HG03039 (cell line): ENCODE data around the gene RNF157.
"Not testable (repeated sequence)": the region's sequence is repeated elsewhere in the genome, so short reads cannot be mapped to it uniquely, and the experiment has no call there.

Experiments
- ATAC-seq: cut with Tn5 transposase; IDR thresholded peaks from one replicate; pipeline ENCODE4 v1.9.1; 2021; ENCODE audit warnings: mild to moderate bottlenecking, moderate library complexity; ENCODE audit not compliant: unreplicated experiment

RNF157 gene

DNA sequence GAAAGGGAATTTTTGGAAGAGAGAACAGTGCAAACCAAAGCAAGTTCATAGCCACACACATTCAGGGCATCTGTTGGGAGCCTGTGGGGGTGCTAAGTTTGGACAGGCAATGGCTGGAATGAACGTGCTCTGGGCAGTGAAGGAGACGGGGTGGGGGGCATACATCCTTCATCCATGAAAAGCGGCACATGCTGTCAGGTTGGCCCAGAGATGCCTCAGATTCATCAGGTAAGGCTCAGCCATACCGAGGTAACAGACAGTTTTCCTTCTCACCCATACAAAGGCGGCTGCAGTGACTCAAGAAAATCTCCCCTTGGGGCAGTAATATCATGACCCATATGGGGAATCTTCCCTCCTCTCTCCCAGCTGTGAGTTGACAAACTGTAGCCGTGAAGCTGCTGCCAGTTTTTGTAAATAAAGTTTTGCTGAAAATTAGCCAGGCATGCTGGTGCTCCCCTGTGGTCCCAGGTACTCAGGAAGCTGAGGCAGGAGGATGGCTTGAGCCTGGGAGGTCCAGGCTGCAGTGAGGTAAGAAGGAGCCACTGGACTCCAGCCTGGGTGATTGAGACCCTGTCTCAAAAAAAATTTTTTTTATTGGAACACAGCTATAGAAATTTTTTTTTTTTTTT lies 15.6 kb upstream of the RNF157 start:
- no peak for ATAC-seq

DNA sequence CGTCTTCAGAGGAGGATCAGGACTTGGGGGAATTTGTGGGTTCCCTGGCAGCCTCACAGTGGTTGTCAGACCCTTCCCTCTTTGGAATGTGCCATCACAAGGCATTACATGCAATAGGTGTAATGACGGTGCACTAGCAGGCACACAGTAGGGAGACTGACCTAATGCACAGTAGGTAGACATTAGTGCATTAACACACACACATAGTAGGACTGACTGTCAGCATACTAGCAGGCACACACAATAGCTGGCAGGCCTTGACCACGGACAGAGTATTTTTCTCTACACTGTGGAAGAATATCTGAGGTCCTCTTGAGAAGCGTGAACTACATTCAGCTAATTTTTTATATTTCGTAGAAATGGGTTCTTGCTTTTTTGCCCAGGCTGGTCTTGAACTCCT lies 14.0 kb upstream of the RNF157 start:
- no peak for ATAC-seq

DNA sequence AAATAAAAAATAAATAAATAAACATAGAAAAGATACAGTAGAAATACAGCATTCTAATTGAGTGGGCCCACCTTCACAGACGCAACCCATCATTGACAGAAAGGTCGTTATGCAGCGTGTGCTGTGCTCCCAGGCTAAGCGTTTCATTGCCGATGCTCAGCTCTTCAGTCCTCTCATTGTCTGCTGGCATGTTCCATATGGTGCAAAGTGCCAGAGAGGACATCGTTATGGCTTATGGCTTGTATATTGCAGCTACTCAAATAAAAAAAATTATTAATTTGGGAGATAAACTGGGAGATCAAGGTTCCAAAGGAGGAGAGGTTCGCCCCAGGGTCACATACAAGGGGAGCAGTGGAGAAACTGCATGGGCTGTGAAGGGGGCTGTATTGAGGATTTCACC lies 13.5 kb upstream of the RNF157 start:
- no peak for ATAC-seq

DNA sequence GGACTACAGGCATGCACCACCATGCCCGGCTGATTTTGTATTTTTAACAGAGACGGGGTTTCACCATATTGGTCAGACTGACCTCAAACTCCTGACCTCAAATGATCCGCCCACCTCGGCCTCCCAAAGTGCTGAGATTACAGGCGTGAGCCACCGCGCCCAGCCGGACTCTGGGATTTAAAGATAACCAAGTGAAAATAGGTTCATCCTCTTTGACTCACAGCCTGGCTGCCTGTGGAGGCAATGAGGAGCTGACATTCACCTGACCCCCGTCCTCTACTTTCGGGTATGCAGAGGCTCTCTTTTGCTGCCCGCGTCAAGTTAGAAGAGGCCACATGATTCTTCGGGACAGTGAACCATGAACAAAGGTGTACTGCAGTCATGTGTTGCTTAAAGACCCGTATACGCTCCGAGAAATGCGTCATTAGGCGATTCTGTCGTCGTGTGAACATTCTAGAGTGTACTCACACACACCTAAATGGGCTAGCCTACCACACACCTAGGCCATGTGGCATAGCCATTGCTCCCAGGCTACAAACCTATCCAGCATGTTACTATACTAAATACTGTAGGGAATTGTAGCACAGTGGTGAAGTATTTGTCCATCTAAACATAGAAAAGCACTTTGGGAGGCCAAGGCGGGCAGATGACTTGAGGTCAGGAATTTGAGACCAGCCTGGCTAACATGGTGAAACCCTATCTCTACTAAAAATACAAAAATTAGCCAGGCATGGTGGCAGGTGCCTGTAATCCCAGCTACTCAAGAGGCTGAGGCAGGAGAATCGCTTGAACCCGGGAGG lies 12.9 kb upstream of the RNF157 start:
- not testable (repeated sequence) for ATAC-seq

DNA sequence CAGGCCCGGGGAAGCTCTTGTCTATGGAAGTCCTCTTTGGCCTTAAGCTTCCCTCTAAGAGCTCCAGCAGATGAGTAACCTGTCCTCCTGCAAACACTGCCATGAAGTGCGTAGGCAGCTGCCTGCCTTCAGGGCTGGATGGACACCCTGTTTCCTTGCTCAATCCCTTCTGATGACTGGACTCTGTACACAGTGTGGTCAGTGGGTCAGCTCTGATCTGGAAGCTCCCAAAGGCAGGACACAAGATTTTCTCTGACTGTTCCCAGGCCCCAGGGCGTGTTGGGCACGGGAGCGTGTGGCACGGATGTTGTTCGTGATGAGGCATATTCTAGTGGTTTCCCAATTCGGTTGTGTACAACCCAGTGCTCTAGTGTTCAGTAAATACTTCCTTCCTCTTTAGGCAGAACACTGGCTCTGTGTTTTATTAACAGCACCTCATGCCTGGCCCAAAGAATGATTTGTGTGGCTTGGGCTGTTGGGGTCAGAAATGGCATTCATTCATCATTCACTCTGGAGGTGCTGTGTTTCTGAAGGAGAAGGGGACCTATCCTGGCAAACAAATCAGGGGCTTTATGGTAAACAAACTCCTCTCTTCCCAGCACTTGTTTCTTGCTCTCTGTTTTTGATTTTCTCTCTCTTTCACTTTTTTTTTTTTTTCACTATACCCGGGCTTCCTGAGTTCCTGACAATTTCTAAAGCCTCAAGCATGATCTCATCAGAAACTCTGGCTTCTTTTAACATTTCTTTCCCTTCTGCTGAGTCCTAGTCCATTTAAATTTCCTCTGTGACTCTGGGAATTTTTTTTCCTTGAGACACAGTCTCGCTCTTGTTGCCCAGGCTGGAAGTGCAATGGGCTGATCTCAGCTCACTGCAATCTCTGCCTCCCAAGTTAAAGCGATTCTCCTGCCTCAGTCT lies 12.0 kb upstream of the RNF157 start:
- ATAC-seq = no peak

DNA sequence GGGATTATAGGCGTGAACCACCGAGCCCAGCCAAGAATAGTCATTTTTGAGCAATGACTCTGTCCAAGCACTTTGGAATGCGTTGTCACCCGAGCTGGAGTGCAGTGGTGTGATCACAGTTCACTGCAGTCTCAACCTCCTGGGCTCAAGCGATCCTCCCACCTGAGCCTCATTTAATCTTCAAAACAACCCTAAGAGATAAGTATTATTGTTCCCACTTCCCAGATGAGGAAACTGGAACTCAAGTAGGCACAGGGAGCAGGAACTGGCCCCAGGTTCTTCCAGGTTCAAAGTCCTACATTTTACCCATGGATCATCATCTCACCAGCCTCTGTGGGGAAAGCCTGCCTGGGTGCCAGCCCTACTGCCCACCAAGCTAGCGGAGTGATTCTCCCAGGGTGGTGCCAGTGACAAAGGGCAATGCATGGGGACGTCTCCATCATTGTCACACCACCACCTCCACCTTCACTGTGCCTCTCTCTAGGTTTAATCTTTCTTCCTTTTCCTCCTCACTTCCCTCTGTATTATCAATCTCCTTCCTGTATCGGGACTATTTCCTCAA lies 11.3 kb upstream of the RNF157 start:
- ATAC-seq = no peak

DNA sequence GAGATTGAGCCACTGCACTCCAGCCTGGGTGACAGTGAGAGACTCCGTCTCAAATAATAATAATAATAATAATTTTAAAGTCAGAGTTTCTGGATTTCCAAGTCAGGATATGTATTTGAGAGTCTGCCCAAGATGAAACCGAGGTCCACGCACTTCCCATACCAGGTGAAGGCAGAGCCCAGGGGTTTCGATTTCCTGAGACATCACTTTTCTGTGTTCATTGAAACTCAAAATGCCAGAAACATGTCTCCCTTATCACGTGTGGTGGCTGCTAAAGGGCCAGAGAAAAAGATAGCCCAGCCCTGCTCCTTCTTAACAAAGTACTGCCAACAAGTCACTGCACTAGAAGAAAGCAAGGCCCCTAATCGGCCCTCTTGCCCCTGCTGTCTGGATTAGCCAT lies 9.8 kb upstream of the RNF157 start:
- no peak for ATAC-seq

DNA sequence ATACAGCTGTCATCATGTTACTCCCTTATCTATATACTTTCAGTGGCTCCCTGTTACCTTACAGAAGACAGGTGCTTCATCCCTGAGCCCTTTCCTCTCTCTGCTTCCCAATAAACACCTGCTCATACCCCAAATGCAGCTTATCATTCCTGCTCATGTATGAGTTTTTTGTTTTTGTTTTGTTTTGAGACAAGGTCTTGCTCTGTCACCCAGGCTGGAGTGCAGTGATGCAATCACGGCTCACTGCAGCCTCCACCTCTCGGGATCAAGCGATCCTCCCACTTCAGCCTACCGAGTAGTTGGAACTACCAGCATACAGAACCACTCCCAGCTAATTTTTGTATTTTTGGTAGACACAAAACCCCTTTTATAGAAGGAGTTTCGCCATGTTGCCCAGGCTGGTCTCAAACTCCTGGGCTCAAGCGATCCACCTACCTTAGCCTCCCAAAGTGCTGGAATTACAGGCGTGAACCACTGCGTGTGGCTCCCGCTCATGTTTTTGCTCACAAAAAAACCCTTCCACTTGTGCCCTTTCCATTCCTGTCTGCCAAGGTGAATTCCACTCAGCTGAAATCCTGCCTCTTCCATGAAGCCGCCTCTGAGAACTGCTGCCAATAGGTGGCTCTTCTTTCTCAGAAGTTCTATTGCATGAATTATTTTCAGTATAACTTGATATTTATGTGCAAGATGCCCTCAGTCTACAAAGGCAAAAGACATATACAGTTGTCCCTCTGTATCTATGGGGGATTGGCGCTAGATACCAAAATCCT lies 7.9 kb upstream of the RNF157 start:
- ATAC-seq = no peak

DNA sequence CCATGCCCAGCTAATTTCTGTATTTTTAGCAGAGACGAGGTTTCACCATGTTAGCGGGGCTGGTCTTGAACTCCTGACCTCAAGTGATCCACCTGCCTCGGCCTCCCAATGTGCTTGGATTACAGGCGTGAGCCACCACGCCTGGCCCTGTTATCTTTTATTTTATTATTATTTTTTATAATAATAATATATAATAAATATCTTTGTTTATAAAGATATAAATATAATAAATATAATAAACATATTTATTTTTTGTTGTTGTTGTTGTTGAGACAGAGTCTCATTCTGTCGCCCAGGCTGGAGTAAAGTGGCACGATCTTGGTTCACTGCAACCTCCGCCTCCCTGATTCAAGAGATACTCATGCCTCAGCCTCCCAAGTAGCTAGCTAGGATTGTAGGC lies 7.0 kb upstream of the RNF157 start:
- no peak for ATAC-seq

DNA sequence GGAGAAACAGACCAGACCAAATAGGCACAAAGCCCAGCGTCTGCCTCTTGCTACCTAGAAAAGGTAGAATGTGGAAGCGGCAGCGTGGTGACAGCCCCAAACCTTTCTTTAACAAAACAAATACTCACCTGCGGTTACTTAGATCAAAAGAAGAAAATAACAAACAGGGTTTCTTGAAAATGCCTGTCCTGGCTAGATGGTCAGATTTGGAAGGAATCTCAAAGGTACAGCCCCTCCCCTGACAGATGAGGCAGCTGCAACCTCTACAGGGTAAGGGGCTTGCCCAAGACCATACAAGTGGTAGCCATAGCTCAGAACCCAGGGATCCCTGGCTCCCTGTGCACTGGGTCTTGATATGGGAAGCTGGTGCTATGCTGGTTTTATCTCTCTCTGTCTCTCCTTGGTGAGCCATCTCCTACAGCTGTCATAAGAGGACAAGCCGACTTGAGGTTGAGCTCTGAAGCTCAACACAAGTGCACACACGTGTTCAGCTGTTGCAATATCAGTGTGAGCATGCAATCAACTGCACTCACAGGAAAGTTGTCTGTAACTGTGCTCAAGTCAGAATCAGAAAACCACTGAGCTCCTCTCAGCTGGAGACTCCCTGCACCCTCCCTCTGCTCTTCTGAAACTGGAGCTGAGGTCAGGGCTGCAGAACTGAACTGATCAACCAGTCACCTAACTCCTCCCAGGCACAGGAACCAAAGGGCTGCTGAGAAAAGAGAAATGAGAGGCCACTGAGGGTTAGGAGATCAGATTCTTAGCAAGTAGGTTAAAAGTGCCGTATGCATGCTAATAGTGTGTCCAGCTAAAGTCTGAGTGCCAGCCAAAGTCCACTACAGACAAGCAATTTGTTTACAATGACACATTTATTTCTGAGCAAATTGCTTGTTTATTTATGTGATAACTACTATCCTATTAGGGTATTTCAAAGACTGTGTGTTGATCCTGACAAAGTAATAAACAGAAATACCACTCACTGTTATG lies 6.1 kb upstream of the RNF157 start:
- peak; percentile 86 for ATAC-seq

DNA sequence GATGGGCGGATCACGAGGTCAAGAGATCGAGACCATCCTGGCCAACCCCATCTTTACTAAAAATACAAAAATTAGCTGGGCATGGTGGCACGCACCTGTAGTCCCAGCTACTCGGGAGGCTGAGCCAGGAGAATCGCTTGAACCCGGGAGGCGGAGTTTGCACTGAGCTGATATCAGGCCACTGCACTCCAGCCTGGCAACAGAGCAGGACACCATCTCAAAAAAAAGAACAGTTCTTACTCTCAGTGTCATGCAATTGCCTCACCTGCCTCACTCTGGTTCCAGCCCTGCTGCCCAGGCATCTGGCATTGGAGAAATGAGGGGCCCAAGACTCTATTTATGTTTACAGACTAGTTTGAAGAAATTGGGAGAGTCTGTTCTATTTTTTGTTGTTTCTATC lies 4.4 kb upstream of the RNF157 start:
- ATAC-seq = not testable (repeated sequence)

DNA sequence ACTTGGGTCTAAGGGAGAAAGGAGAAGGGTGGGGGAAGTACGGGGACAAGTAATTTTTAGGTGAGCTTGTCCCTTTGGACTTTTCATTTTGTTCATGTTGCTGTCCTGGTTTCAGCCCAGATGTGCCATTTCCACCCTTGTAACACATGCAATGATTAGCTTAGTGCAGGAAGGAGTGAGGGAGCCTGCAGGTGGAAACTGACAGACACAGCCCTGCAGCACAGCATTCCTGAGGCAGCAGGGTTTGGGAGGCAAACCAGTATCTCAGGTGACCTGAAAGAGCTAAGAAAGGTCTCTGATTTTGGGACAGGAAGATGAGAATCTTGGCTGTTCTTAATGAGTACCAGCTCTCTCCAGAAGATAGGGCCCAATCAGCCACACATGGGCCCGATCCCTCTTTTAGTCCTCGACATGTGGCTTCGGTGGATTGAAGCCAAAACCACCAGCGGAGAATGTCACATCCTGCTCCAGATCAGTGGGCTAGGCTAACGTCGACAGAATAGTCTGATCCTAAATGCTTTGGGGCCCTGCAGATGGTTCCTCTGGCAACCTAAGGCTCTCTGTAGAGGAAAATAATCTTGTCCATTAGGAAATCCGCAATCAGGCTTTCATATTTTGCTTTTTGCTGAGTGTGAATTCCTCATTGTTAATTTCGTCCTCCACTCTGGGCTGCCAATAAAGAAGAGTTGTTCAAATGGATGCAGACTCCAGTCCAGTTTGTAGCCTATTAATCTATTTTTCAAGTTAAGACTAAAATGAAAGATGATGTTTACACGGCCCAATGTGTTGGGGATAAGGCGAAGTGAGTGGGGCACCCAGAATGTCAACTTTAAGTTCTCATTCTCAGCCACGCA lies 3.8 kb upstream of the RNF157 start:
- no peak for ATAC-seq

DNA sequence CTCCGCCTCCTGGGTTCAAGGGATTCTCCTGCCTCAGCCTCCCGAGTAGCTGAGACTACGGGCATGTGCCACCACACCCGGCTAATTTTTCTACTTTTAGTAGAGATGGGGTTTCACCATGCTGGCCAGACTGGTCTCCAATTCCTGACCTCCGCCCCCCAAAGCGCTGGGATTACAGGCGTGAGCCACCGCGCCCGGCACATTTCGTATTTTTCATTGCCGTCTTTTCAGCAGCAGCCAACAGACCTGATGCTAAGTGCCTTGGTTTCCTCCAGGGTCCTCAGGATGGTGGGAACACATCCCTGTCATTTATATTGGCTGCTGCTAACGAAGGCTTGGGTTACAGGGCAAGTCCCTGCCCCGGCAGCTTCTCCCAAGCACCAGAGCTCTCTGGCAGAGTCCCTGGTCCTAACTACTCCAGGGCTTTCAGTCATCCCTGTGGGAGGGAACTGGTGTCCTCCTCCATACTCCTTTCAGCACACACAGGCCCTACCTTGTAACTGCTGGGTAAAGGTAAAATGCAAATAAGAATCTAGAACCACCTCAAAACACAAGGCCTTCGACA lies 1.5 kb upstream of the RNF157 start:
- ATAC-seq = no peak

DNA sequence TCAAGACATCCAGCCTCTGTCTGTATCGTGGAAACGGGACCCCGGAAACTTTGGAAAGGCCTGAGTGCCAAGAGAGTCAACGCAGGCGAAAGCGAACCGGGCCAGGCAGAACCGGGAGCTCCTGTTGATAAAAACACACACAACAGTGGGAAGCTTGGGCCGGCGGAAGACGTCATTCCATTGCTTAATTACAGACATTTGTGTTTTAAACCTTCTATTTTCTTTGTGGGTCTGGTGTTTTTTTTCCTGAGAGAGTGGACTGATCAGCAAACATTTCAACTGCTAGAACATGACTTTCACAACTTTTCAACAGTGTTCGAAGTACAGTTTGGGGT lies 878 bp upstream of the RNF157 start:
- no peak for ATAC-seq

DNA sequence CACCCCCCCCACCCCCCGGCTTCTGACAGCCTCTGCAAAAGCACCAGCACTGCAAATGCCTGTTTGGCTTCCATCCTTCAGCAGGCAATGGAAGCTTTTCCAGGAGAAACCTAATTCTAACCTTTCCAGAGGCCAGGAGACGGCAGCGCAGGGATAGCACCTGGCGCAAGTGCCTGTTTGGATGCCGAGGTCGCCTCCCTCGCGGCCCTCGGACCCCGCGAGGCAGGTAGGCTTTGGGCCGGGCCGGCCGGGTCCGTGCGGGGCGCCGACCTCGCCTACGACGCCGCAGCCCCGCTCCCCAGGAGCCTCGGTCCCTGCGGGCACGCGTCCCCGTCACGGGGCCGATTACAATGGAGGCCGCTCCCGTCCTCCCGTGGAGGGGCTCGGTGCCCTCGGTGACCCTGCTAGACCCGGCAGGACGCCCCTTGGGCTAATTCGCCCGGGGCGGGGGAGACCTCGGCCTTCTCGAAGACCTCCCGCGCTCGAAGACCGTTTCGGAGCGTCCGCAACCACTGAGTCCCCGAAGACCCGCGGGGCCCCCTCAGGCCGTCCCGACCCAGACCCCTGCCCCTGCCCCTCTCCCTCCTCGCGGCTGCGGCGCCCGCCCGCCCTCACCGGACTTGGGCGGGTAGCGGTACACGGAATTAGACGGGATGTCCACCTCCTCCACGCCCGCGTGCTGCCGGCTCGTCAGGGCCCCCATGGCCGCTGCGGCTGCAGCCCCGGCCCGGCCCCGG lies 587 bp downstream of the RNF157 start:
- ATAC-seq = no peak

DNA sequence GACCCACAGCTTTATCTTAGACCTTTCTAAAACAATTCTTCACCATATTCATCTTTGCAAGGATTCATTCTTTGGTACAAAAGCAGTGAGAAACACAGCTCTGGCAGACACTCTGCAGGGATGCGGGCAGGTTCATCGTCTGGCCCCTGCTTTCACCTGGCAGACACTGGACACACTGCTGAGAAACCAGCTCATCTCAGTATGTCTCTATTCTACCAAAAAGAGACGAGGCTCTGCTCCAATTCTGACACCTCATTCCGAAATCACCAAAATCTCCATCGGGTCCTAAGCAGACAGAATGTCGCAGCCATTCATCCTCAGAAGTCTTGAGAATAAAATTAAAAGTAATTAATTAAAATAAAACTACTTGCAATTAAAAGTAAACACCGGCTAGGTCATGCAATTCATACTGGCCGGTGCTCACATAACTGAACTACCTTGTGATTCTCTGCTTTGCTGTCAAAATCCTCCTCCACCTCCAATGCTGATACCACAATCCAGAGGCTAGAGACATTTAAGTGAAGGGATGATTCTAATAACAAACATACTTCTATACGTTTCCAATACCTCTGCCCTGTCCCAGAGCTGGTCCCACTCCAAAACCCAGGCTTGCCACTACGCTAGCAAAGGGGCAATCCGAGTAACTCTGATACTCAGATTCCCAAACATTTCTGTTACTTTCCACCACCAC lies 1.3 kb downstream of the RNF157 start:
- ATAC-seq = no peak

DNA sequence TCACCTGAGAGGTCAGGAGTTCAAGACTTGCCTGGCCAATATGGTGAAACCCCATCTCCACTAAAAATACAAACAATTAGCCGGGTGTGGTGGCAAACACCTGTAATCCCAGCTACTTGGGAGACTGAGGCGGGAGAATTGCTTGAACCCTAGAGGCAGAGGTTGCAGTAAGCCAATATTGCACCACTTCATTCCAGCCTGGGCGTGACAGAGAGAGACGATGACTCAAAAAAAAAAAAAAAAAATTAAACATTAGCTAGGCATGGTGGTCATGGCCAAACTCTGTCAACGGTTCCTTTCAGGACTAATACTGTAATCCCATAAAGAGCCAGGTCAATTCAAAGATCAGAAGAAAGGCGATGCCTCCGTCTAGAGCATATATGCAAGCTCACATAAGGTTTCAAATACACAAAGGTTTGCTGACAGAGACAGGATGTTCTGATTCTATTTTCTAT lies 2.4 kb downstream of the RNF157 start:
- no peak for ATAC-seq
